Neural cell (in vitro differentiated cells): Measurements from ENCODE around the gene PCSK7. TPM values are rescaled to one million over a fixed set of nuclear protein-coding genes. Genes with fewer than 3 reads are reported as not detected.

Source experiments
- H2AFZ ChIP-seq: fragments of 200-600, 300-800 bp; sonication (generic), shearing (Covaris generic); 2 replicates; pipeline ENCODE4 v1.6.0; 2014; ENCODE audit warnings: low read depth, mild to moderate bottlenecking, antibody characterized with exemption, low read length, moderate library complexity
- H3F3A ChIP-seq: fragments of 200-600 bp; shearing (Covaris generic); 2 replicates; pipeline ENCODE4 v1.6.1; 2016; ENCODE audit warnings: mild to moderate bottlenecking, moderate library complexity, mixed read lengths, antibody characterized with exemption, low read length; ENCODE audit not compliant: insufficient read depth, poor library complexity, severe bottlenecking
- H3K27ac ChIP-seq: fragments of 200-600, 300-800 bp; sonication (generic), shearing (Covaris generic); 2 replicates; pipeline ENCODE4 v1.5.1; 2014; ENCODE audit warnings: mild to moderate bottlenecking, low read length, moderate library complexity
- H3K27me3 ChIP-seq: fragments of 300-800, 200-600 bp; sonication (generic), shearing (Covaris generic); 2 replicates; pipeline ENCODE4 v1.6.0; 2014; ENCODE audit warnings: mild to moderate bottlenecking, low read depth, low read length, moderate library complexity; ENCODE audit not compliant: insufficient read depth
- H3K36me3 ChIP-seq: fragments of 300-800, 200-600 bp; sonication (generic), shearing (Covaris generic); 2 replicates; pipeline ENCODE4 v1.5.1; 2014; ENCODE audit warnings: mild to moderate bottlenecking, antibody characterized with exemption, low read length, moderate library complexity; ENCODE audit not compliant: insufficient read depth
- H3K4me2 ChIP-seq: fragments of 300-800, 200-600 bp; sonication (generic), shearing (Covaris generic); 2 replicates; pipeline ENCODE4 v1.6.0; 2014; ENCODE audit warnings: mild to moderate bottlenecking, low read length
- H3K4me3 ChIP-seq: fragments of 300-800, 200-600 bp; sonication (generic), shearing (Covaris generic); 2 replicates; pipeline ENCODE4 v1.5.1; 2014; ENCODE audit warnings: mild to moderate bottlenecking, low read length, moderate library complexity
- H3K79me2 ChIP-seq: fragments of 200-600 bp; shearing (Covaris generic); replicated peaks from 2 replicates; pipeline ENCODE4 v1.6.0; 2014; ENCODE audit warnings: mild to moderate bottlenecking, low read length, moderate library complexity; ENCODE audit not compliant: insufficient read depth
- H3K9ac ChIP-seq: fragments of 300-800, 200-600 bp; sonication (generic), shearing (Covaris generic); 2 replicates; pipeline ENCODE4 v1.6.1; 2016; ENCODE audit warnings: mild to moderate bottlenecking, low read length, mixed read lengths
- H3K9me2 ChIP-seq: fragments of 200-600 bp; shearing (Covaris generic); 2 replicates; pipeline ENCODE4 v1.6.1; 2016; ENCODE audit warnings: mild to moderate bottlenecking, low read length, mixed read lengths; ENCODE audit not compliant: insufficient read depth
- H3K9me3 ChIP-seq: fragments of 200-600, 300-800 bp; sonication (generic), shearing (Covaris generic); 2 replicates; pipeline ENCODE4 v1.6.1; 2016; ENCODE audit warnings: mild to moderate bottlenecking, mixed run types, low read length, moderate library complexity, mixed read lengths
- H4K20me1 ChIP-seq: fragments of 200-600 bp; shearing (Covaris generic); 2 replicates; pipeline ENCODE4 v1.6.1; 2016; ENCODE audit warnings: mild to moderate bottlenecking, mixed run types; ENCODE audit not compliant: insufficient read depth
- CTCF ChIP-seq: fragments of 450-650 bp; IDR thresholded peaks from 2 replicates; pipeline ENCODE4 v1.5.1; 2014; ENCODE audit warnings: antibody characterized with exemption, mild to moderate bottlenecking, moderate library complexity; ENCODE audit not compliant: poor library complexity, severe bottlenecking
- EP300 ChIP-seq: fragments of 450-650 bp; conservative IDR thresholded peaks from 2 replicates; pipeline ENCODE4 v1.6.1; 2014; ENCODE audit warnings: antibody characterized with exemption, mild to moderate bottlenecking, moderate library complexity; ENCODE audit not compliant: poor library complexity, severe bottlenecking
- EZH2 ChIP-seq: fragments of 200-600, 300-800 bp; shearing (Covaris generic), sonication (generic); IDR thresholded peaks from 2 replicates; pipeline ENCODE4 v1.6.1; 2014; ENCODE audit warnings: antibody characterized with exemption, low read length, borderline replicate concordance, mild to moderate bottlenecking; ENCODE audit not compliant: insufficient read depth, poor library complexity, severe bottlenecking
- MXI1 ChIP-seq: fragments of 450-650 bp; conservative IDR thresholded peaks from 2 replicates; pipeline ENCODE4 v1.6.1; 2014; ENCODE audit warnings: antibody characterized with exemption, mild to moderate bottlenecking; ENCODE audit not compliant: poor library complexity, severe bottlenecking
- POLR2AphosphoS5 ChIP-seq: IDR thresholded peaks from 2 replicates; pipeline ENCODE4 v1.6.1; 2012
- RAD21 ChIP-seq: fragments of 450-650 bp; conservative IDR thresholded peaks from 2 replicates; pipeline ENCODE4 v1.6.1; 2014; ENCODE audit warnings: antibody characterized with exemption, mild to moderate bottlenecking, moderate library complexity
- REST ChIP-seq: IDR thresholded peaks from 2 replicates; pipeline ENCODE4 v1.6.1; 2012; ENCODE audit warnings: borderline replicate concordance
- SMC3 ChIP-seq: fragments of 450-650 bp; conservative IDR thresholded peaks from 2 replicates; pipeline ENCODE4 v1.6.1; 2014; ENCODE audit warnings: antibody characterized with exemption, mild to moderate bottlenecking, moderate library complexity; ENCODE audit not compliant: poor library complexity
- TAF1 ChIP-seq: IDR thresholded peaks from 2 replicates; pipeline ENCODE4 v1.6.1; 2012; ENCODE audit warnings: low read depth
- polyA plus RNA-seq: library from polyadenylated mRNA; depleted of rRNA; stranded (reverse); fragments of >200 nt; gene quantifications from 2 replicates; pipeline ENCODE4 v1.2.3, GENCODE V29; 2014

PCSK7 gene
- polyA plus RNA-seq, 1 donor from 2014 or later = 44.4 TPM

GRCh38 chr11:117222991-117223740 is 8.7 kb downstream of the PCSK7 start:
- no peak overlapping the region for H3K27ac ChIP-seq
- H3K36me3 ChIP-seq = no peaks in the 10 kb centered on the region
- no peak overlapping the region for H3K9ac ChIP-seq

More at GRCh38 chr11:117222991-117223740, 8.7 kb downstream of the PCSK7 start:
- H3K79me2 ChIP-seq = no peaks in the 10 kb centered on the region
- H3K4me3 ChIP-seq = no peak overlapping the region
- no peaks in the 10 kb centered on the region for H3K9me2 ChIP-seq
- no peaks in the 10 kb centered on the region for H4K20me1 ChIP-seq
- no peaks in the 10 kb centered on the region for H3F3A ChIP-seq
- no peak overlapping the region for H3K4me2 ChIP-seq
- no peaks in the 10 kb centered on the region for H3K27me3 ChIP-seq
- H2AFZ ChIP-seq = no peak overlapping the region
- TF ChIP-seq TAF1 = no peak
- TF ChIP-seq MXI1 = no peak
- TF ChIP-seq RAD21 = no peak
- TF ChIP-seq POLR2AphosphoS5 = no peak
- no peak for TF ChIP-seq EZH2
- TF ChIP-seq CTCF = no peak
- no peak for TF ChIP-seq EP300
- no peak for TF ChIP-seq REST
- TF ChIP-seq SMC3 = no peak
- H3K9me3 ChIP-seq = no peaks in the 10 kb centered on the region
